HG02970 (cell line): ENCODE results near the gene MORN1.
A peak's percentile ranks its signal among the peaks of the same experiment; 100 is the strongest.

Experiments used
- ATAC-seq: cut with Tn5 transposase; IDR thresholded peaks from one replicate; pipeline ENCODE4 v1.9.1; 2021; ENCODE audit warnings: mild to moderate bottlenecking, moderate library complexity, moderate number of reproducible peaks; ENCODE audit not compliant: unreplicated experiment, low FRiP score

Gene MORN1

DNA sequence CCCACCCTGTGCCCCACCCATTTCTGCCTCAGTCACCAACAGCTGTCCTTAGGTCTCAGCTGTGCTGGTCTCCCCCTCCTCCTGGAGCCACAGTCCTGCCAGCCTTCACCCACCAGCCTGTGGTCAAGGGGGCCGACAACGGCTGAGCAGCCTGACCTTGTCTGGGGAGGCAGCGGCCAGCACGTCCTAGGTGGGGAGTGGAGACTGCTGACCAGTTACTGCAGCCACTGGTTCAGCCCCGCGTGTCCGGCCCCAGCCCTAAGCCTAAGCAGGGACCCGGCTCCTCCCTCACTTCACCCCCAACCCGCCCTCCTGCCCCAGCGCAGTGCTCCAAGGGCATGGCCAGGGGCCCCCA is 79.2 kb downstream of the MORN1 start:
- ATAC-seq: no peak

DNA sequence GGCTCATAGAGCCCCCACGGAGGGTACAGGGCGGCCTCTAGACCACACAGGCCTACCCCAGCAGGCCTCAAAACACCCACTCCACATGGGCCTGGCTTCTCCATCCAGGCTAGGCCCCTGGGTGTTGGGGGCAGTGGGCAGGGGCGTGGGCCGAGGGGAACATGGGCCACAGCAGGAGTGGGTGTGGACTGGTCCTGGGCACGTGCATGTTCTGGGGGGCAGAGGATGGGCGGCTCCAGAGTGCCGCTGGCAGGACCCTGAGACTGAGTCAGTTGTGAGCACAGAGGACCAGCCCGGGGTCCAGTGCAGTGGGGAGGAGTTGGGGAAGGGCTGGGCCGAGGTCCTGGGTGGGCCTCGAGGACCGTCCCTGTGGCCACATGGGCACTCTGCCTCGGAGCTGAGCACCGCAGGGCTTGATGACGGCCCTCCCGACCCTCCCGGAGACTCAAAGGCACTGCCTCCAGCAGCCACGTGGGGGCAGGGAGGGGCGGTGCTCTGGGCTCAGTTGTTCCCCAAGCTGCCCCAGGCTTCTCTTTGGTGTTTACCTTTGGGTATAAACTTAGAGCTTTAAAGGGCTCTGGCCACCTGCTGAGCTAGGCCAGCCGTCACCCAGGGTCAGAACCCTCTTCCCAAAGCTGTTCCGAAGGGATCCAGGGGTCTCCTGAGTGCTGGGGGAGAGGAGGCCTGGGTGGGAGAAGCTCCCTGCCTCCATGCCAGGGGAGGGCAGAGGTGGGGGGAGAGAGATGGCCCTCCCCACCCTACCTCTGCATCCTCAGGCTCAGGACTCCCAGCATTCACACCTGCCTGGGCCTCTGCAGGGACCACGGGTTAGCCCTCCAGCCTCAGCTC is 79.9 kb downstream of the MORN1 start:
- ATAC-seq: no peak

DNA sequence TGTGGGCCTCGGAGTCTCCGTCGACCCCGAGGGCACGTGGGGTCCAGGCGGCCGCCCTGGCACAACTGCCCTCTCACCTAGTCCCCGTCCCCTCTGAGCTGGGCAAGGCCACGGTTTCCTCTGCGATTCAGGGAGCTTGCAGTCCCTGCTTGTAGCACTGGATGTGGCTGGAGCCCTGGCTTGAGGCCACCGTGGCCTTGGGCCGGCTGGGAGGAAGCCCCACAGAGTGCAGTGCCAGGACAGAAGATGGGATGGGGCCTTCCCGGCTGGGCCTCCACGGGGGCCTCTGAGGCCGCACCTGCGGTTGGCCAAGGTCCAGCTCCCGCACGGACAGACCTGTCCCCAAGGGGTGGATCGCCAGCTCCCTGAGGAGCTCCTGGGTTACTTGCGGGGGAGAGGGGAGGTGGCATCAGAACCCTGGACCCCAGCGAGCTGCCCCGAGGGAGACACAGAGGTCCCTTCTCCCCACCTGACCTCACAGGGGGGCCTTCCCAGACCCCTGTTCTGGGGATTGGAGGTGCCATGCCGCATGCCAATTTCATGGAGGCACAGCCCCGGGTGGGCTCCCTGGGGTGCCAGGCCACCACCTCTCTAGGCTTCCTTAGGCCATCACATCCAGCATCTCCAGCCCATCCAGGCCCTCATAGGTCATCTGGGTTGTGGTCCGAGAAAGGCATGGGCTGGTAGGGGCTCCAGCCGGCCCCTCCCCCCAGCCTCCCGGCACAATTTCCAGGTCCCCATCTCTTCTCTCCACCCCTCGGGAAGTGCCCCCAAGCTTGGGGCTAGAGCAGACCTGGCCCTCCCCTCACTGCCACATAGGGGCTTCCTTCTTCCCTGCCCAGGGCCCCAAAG is 80.8 kb downstream of the MORN1 start:
- ATAC-seq: no peak

DNA sequence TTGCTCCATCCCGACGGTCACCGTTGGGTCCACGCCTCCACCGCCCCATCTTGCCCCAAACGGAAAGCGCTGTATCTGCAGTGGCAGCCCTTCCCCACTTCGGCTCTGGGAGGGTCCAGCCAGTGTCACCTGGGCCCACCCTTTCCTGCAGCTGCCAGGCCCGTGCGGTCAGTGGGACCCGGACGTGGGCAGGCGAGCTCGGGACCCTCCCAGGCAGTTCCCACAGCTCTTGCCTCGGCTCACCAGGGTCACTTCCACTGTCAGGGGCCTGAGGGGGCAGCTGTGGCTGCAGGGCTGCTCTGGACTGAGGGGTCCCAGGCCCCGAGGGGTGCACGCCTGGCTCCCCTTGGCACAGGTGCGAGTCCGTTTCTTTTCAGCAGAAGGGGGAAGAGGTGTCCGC is 82.5 kb downstream of the MORN1 start:
- ATAC-seq: no peak

DNA sequence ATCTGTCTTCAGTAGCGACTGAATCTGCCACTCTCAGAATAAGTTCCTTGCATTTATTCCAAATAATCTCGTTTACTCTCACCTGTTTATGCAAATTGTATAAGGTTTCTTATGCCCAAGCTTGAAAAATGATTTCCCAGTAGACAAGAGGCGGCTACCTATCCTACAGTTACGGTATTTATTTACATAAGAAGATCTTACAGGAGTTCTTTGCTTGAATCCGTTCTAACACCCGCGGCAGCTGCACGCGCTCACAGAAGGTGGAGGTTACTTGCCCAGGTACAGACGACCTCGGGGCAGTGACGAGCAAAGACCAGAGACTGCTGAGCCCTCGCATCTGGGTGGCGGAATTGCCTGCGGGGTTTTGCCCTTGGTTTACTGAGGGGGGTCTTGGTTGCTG is 83.4 kb downstream of the MORN1 start:
- no peak for ATAC-seq

DNA sequence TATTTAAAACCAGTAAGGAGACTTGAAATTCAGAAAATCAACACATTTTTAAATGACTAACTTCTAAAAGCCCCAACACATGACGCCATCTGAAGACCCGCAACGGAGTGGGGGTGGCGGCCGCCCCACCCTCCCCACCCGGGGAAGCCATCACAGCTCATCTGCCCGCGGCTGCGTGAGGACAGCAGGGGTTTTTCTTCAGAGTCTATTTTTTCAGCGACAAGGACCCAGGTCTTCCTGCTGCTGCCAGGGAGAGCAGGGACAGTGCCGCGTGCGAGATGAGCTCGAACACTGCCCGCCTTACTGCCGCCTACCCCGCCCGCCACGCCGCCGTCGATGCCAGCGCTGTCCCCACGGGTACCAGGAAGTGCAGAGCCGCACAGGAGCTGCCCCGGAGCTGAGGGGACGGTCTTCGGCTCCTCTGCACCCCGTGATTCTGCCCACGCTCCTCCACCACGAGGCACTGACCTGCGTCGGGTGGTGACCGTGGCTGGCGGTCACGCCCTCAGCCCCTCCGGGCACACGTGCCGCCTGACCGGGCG is 84.2 kb downstream of the MORN1 start:
- no peak for ATAC-seq

DNA sequence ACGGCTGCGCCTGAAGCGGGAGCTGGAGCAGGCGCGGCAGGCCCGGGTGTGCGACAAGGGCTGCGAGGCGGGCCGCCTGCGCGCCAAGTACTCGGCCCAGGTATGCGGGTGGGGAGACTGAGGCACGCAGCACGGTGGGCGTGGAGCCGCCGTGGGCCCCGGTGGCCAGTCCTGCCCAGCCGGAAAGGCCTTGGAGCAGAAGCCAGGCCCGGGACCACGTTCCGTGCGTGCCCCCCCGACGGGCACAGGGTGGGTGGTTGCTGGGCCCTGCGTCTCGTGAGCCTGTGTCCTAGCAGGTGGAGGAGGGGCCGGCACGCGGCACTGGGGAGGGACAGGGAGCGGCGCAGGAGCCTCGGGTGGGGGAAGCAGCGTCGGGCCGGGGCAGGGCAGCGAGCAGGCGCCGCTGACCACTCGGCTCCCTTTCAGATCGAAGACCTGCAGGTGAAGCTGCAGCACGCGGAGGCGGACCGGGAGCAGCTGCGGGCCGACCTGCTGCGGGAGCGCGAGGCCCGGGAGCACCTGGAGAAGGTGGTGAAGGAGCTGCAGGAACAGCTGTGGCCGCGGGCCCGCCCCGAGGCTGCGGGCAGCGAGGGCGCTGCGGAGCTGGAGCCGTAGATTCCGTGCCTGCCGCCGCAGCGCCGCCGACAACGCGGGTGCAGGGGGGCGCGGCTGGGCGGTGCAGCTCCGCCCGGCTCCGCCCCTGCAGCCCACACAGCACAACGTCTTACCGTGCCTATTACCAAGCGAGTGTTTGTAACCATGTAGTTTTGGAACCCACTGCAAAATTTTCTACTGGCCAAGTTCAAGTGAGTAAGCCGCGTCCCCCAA is 85.0 kb downstream of the MORN1 start:
- no peak for ATAC-seq

DNA sequence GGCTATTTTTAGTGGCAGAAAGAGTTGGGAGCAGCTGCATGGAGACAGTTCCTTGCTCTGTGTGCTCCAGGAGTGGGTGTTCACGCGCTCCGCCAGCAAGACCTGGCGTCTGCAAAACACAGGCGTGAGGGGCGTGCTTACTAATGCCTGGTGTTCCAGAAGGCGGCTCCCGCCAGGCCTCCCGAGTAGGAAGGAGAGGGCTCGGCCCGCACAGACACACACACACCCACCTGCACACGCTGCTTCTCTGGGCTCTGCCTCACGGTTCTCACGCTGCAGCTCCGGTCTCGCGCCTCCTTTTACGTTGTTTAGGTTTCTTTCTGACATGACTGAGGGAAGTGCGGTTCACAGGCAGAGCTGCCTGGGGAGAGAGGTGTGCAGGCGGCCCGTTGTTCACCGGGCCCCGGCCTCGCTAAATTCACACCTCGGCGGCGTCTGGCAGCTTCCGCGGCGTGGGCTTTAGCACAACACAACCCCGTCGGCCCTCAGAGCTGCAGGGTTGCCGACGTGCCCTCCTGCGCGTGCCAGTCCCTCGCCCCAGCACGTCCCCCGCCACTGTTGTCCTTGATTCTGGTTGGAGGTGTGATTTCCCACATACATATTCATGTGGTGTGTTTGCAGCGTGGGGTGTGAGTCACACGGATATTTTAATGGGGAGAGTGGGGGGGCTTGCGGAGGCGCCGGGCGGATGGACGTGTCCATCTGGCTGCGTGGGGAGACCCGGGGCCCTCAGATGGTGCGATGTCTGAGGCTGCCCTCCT is 86.3 kb downstream of the MORN1 start:
- no peak for ATAC-seq

DNA sequence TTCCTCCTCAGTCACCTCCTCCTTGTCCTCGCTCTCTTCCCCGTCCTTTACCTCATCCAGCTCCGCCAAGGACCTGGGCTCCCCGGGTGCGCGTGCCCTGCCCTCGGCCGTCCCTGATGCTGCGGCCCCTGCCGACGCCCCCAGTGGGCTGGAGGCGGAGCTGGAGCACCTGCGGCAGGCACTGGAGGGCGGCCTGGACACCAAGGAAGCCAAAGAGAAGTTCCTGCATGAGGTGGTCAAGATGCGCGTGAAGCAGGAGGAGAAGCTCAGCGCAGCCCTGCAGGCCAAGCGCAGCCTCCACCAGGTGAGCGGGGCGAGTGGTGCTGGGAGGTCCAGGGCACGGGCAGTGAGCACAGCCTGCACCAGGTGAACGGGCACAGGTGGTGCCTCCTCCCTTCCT is 87.1 kb downstream of the MORN1 start:
- no peak for ATAC-seq

DNA sequence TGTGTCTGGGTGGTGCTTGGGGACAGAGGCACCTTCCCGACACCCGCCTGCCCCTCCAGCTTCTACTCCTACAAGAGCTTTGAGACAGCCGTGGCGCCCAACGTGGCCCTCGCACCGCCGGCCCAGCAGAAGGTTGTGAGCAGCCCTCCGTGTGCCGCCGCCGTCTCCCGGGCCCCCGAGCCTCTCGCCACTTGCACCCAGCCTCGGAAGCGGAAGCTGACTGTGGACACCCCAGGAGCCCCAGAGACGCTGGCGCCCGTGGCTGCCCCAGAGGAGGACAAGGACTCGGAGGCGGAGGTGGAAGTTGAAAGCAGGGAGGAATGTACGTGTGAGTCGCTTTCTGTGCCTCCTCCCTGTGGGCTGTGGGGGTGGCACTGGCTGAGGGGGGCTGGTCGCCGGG is 87.6 kb downstream of the MORN1 start:
- ATAC-seq: no peak

DNA sequence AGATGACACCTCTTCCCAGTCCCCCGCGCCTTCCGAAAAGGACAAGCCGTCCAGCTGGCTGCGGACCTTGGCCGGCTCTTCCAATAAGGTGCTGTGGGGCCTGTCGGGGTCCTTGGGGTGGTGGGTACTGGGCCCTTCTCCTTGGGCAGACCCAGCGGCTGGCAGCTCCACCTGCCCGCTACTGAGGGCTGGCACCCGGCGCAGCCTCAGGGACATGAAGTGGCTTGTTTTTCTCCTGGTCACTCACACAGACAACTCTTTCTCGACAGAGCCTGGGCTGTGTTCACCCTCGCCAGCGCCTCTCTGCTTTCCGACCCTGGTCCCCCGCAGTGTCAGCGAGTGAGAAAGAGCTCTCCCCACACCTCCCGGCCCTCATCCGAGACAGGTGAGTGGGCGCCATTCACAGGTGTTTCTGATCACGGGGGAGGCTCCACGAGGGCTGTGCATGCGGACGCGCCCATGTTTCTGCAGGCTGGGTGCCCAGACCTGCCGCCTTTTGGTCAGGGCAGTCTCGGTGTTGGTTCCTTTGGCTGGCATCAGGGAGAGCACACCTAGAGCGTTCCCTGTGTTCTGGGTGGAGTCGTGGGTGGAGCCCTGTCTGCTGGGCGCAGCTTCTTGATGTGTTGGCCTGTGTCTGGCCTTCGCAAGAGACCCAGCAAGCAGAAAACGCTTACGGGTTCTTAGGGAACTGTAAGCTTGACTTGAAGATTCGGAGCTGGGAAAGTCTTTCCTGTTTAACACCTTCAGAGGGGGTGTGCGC is 88.2 kb downstream of the MORN1 start:
- no peak for ATAC-seq

DNA sequence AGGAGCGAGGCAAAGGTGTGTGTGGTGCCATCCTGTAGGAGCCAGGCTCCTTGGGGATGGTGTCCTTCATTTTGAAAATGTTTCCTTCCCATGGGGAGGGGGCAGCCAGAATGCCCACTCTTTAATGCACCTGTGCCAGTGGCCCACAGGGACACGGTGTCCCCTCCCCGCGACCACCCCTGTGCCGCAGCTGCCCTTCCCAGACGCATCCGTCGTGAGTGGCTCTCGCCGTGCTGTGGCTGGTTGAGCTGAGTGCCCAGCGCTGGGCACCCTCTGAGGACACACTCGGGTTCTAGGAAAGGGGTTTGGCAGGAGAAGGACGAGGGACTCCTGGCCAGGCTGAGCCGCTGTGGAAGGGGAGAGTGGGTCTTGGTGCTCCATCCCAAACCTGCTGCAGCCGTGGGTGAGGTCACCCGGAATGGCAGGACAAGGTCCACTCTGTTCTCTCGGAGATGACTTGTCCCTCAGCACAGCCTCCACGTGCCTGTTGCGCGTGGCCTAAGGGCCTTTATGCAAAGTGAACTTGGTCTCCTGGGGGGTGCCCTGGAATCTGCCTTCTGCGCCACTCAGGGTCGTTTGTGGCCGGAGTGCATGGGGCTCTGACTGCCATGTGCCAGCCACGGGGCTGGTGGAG is 88.9 kb downstream of the MORN1 start:
- no peak for ATAC-seq

DNA sequence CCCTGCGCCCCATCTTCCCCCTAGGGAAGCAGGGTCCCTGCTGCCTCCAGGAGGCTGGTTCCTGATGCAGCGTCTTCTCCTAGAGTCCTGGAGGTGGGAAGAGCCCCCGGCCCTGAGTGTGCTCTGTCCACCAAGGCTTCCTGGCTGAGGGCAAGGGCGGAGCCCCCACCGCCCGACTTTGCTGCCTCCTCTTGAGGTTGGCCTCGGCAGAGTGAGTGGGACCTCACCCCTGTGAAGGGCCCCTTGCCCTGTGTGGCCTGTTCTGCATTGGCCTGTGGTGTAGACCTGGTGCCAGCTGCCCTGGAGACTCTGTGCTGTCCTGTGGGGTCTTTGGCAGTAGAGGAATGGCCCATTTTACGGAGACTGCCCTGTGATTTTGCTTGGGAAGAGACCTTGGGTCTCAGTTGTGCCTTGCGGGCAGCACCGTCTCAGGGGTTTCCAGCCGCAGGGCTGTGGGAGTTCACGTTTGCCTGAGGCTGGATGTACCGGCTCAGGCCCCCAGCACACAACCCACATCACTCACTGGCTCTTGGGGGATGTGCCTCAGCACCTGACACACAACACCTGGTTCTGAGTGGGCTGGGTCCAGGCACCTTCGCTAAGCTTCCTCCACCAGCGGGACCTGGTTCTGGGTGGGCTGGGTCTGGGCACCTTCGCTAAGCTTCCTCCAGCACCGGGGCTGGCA is 89.6 kb downstream of the MORN1 start:
- ATAC-seq: no peak

DNA sequence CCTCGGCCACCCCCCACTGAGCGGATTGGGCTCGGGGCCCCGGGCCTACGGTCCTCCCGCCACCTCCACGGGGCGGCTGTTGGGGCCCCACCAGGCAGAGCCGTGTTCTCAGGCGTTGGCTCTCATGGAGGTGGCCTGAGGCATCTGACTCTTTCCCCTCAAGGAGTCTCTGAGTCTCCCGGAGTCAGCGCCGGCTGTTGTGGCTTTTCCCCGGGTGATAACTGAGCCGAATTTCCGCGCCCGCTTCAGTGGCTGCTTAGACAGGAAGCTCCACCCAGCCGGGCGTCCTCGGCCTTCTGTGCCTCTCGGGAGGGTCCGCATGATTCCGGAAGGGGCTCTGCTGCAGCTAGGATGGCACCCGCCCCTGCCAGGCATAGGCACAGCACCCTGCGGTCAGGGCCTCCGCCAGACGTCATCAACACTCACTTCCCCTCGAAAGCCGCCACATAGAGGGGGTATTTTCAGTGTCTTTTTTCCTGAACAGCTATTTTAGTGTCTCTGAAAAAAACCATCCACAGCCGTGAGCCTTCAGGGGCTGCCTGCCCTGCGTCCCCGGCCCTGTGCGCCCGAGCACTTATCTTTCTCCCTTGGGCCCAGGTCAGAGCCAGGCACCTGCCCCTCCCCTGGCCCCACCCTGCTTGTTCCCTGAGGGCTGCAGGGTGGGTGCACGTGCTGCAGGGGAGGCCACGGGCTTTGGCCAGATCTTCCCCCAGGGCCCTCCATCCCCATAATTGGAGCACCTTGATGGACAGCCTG is 90.3 kb downstream of the MORN1 start:
- ATAC-seq: peak; percentile 45

DNA sequence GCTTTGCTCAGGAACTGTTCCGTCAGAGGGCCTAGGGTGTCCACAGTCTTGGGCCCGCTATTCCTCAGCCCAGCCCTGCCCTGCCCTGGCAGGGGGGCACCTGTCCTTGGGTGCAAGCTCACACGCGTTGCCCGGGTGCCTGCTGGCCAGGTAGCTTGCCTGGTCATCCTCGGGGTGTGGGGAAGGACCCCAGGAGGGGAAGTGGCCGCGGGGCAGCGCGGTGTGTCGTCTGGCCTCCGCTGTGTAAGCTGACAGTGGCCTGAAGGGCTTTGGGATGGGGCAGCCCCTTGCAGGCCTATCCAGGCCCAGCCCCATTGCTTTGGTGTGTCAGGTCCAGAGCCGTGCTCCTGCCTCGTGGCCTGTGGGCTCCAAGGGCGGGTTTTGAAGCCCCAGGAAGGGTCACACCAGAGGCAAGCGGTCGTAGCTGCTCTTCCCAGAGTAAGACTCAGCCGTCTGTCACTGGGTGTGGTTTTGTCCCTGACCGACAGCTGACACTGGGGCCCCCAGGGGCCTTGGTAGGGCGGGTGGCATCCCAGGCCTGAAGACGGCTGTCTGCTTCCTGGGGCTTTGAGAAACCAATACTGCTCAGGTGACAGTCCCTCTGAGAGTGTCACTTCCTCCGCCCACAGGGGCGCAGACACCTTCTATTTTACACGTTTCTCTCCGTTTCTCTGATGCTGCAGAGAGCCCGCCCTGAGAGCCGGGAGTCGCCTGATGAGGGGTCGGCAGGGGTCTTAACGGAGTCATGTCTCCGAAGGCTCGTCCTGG is 91.2 kb downstream of the MORN1 start:
- peak; percentile 60 for ATAC-seq

DNA sequence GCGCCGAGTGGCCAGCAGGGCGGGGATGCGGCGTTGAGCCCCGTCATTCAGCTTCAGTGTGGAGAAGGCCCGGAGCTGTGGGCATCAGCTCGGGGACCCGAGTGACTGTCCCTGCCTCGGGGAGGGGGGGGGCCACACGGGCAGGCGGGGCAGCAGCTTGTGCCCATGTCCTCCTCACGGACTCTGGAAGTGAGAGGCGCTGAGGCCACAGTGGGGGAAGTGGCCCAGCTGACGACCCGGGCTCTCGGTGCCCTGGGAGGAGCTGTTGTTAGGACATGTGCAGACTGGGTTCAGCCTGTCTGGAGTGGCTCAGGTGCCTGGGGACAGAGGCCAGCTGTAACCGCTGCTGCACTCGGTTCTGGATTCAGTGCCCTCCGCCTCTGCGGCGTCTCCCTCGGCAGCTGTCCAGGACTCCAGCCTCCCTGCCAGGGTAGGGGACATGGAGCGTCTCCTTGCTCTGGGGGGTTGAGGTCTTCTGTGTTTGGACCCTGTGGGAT is 92.2 kb downstream of the MORN1 start:
- ATAC-seq: no peak

DNA sequence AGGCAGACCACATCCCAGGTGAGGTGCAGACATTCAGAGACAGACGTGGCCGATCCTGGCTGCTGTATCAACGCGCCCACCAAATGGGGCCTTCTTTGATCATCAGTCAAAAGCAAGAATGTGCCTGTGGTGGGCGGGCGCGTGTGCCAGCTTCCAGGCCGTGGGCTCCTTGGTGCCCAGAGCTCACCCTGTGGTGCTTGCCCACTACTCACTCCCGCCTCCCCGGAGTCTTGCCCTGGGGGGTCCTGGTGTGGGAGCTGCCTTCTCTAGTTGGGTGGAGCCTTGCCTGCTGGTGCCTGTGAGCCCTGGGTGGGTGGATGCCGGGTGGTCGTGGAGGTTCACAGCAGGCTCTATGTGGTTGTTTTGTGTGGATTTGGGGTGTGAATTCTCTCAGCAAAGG is 92.7 kb downstream of the MORN1 start:
- ATAC-seq: no peak
